Measurements from ENCODE around the gene STYXL1.

GRCh38 chr7:75957021-75957736, 90.6 kb downstream of the STYXL1 start:
- TF ChIP-seq, protein P1, sequence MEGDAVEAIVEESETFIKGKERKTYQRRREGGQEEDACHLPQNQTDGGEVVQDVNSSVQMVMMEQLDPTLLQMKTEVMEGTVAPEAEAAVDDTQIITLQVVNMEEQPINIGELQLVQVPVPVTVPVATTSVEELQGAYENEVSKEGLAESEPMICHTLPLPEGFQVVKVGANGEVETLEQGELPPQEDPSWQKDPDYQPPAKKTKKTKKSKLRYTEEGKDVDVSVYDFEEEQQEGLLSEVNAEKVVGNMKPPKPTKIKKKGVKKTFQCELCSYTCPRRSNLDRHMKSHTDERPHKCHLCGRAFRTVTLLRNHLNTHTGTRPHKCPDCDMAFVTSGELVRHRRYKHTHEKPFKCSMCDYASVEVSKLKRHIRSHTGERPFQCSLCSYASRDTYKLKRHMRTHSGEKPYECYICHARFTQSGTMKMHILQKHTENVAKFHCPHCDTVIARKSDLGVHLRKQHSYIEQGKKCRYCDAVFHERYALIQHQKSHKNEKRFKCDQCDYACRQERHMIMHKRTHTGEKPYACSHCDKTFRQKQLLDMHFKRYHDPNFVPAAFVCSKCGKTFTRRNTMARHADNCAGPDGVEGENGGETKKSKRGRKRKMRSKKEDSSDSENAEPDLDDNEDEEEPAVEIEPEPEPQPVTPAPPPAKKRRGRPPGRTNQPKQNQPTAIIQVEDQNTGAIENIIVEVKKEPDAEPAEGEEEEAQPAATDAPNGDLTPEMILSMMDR (IDR thresholded peaks at IDR 0.05; ENCODE audit: borderline replicate concordance, extremely low read depth, low read length, poor library complexity, severe bottlenecking), result no peak
- TF ChIP-seq EZH2 (IDR thresholded peaks at IDR 0.05; ENCODE audit: borderline replicate concordance, low read depth, low read length, severe bottlenecking), result no peak
